BE2C (cell line): Measurements from ENCODE around the gene NRIP3.

ENCODE experiments used
- DNase-seq: peaks from one replicate; pipeline ENCODE4 v3.0.0-alpha.2; 2020
- H3K27me3 ChIP-seq: fragments of 250-450 bp; sonication (Bioruptor Pico); 2 replicates; pipeline ENCODE4 v1.5.1; 2020; ENCODE audit warnings: mild to moderate bottlenecking
- H3K36me3 ChIP-seq: fragments of 250-450 bp; sonication (Bioruptor Pico); 2 replicates; pipeline ENCODE4 v1.5.1; 2020; ENCODE audit warnings: mild to moderate bottlenecking
- H3K4me1 ChIP-seq: fragments of 250-450 bp; sonication (Bioruptor Pico); 2 replicates; pipeline ENCODE4 v1.5.1; 2020
- H3K4me3 ChIP-seq: 2 replicates; pipeline ENCODE4 v1.5.1; 2011; ENCODE audit warnings: low read depth, low read length
- H3K9me3 ChIP-seq: fragments of 250-450 bp; sonication (Bioruptor Pico); 2 replicates; pipeline ENCODE4 v1.5.1; 2020
- CTCF ChIP-seq: IDR thresholded peaks from 2 replicates; pipeline ENCODE4 v1.5.1; 2012; ENCODE audit warnings: mild to moderate bottlenecking, low read depth, low read length

NRIP3 gene

GRCh38 chr11:9037046-9037780 is 33.4 kb upstream of the NRIP3 start:
- no peaks in the 10 kb centered on the region for H3K36me3 ChIP-seq
- no peaks in the 10 kb centered on the region for H3K4me1 ChIP-seq
- TF ChIP-seq CTCF, result no peak
- no peak for DNase-seq
- no peak overlapping the region for H3K4me3 ChIP-seq
- no peaks in the 10 kb centered on the region for H3K9me3 ChIP-seq
- H3K27me3 ChIP-seq, result no peaks in the 10 kb centered on the region

GRCh38 chr11:9030601-9031000 is 26.8 kb upstream of the NRIP3 start:
- no peak for TF ChIP-seq CTCF
- Histone ChIP-seq H3K4me3 (no peak overlapping the region), H3K36me3 (no peaks in the 10 kb centered on the region)

GRCh38 chr11:9029422-9029821 is 25.6 kb upstream of the NRIP3 start:
- H3K27me3 ChIP-seq, result no peaks in the 10 kb centered on the region
- DNase-seq, result no peak
- no peaks in the 10 kb centered on the region for H3K9me3 ChIP-seq
- H3K36me3 ChIP-seq, result no peaks in the 10 kb centered on the region
- no peaks in the 10 kb centered on the region for H3K4me1 ChIP-seq
- no peak overlapping the region for H3K4me3 ChIP-seq
- no peak for TF ChIP-seq CTCF

More at GRCh38 chr11:9030601-9031000, 26.8 kb upstream of the NRIP3 start:
- DNase-seq, result no peak
- Histone ChIP-seq H3K4me1 (no peaks in the 10 kb centered on the region), H3K27me3 (no peaks in the 10 kb centered on the region), H3K9me3 (no peaks in the 10 kb centered on the region)

- H3K36me3 ChIP-seq, result no peaks in the 10 kb centered on the region
- no peak for DNase-seq
- H3K9me3 ChIP-seq, result no peaks in the 10 kb centered on the region
- no peaks in the 10 kb centered on the region for H3K4me1 ChIP-seq
- no peaks in the 10 kb centered on the region for H3K27me3 ChIP-seq
- no peak overlapping the region for H3K4me3 ChIP-seq
- TF ChIP-seq CTCF, result no peak
Measured at GRCh38 chr11:9028581-9028980, 24.8 kb upstream of the NRIP3 start.

GRCh38 chr11:9025101-9025850 is 21.5 kb upstream of the NRIP3 start:
- TF ChIP-seq CTCF, result no peak
- no peak for DNase-seq
- H3K27me3 ChIP-seq, result no peaks in the 10 kb centered on the region
- H3K36me3 ChIP-seq, result no peaks in the 10 kb centered on the region
- H3K4me1 ChIP-seq, result no peaks in the 10 kb centered on the region
- H3K4me3 ChIP-seq, result no peak overlapping the region
- H3K9me3 ChIP-seq, result no peaks in the 10 kb centered on the region

- Histone ChIP-seq H3K36me3 (no peaks in the 10 kb centered on the region), H3K27me3 (no peaks in the 10 kb centered on the region), H3K4me1 (no peaks in the 10 kb centered on the region), H3K4me3 (no peak overlapping the region), H3K9me3 (no peaks in the 10 kb centered on the region)
- no peak for TF ChIP-seq CTCF
- no peak for DNase-seq
Measured at GRCh38 chr11:9022961-9023680, 19.3 kb upstream of the NRIP3 start.
